Natural killer cell (primary cell): Measurements from ENCODE around the gene C5AR1. TPM values are rescaled to one million over a fixed set of nuclear protein-coding genes. Genes with fewer than 3 reads are reported as not detected.

Experiments used
- ATAC-seq, 3 donors: fragments of 150-1000 bp in 2 of 3; fragments of 200-7000 bp in 1 of 3; cut with Tn5 transposase; 1 replicate in 1 of 3; 2 replicates in 2 of 3; pipeline ENCODE4 v1.10.0; 2021; ENCODE audit warnings: mild to moderate bottlenecking in 2 of 3, moderate library complexity in 2 of 3
- DNase-seq, 2 donors: peaks; one replicate each; pipeline versions ENCODE4 v3.0.0 to v3.0.0-alpha.2; 2013 to 2021; ENCODE audit warnings: mixed read lengths in 1 of 2
- H3K27ac ChIP-seq: one replicate; pipeline ENCODE4 v1.5.1; 2013; ENCODE audit warnings: mild to moderate bottlenecking, low read length
- H3K27me3 ChIP-seq: one replicate; pipeline ENCODE4 v1.6.1; 2013; ENCODE audit warnings: low read length; ENCODE audit not compliant: control insufficient read depth, insufficient read depth
- H3K36me3 ChIP-seq: one replicate; pipeline ENCODE4 v1.6.1; 2013; ENCODE audit warnings: low read length; ENCODE audit not compliant: control insufficient read depth, insufficient read depth
- H3K4me1 ChIP-seq: one replicate; pipeline ENCODE4 v1.6.1; 2013; ENCODE audit warnings: low read length; ENCODE audit not compliant: control insufficient read depth, insufficient read depth
- H3K4me3 ChIP-seq: one replicate; pipeline ENCODE4 v1.5.1; 2013; ENCODE audit warnings: low read length
- H3K9me3 ChIP-seq: one replicate; pipeline ENCODE4 v1.6.1; 2013; ENCODE audit warnings: low read length; ENCODE audit not compliant: control insufficient read depth, insufficient read depth
- H3K27ac Mint-ChIP-seq, 2 donors: one replicate each; pipeline ENCODE4 v1.8.0; 2022; ENCODE audit warnings: mild to moderate bottlenecking in 2 of 2, mixed read lengths in 2 of 2, moderate library complexity in 1 of 2
- H3K27me3 Mint-ChIP-seq, 2 donors: one replicate each; pipeline ENCODE4 v1.8.0; 2022; ENCODE audit warnings: low read depth in 2 of 2, mixed read lengths in 2 of 2
- H3K36me3 Mint-ChIP-seq: one replicate; pipeline ENCODE4 v1.8.0; 2022; ENCODE audit warnings: mixed read lengths
- H3K4me1 Mint-ChIP-seq, 2 donors: one replicate each; pipeline ENCODE4 v1.8.0; 2022; ENCODE audit warnings: mixed read lengths in 2 of 2
- H3K4me3 Mint-ChIP-seq: one replicate; pipeline ENCODE4 v1.8.0; 2022; ENCODE audit warnings: mild to moderate bottlenecking, moderate library complexity, mixed read lengths
- H3K9me3 Mint-ChIP-seq, 2 donors: one replicate each; pipeline ENCODE4 v1.8.0; 2022; ENCODE audit warnings: mixed read lengths in 2 of 2
- CTCF ChIP-seq: fragments of 200-600 bp; IDR thresholded peaks from one replicate; pipeline ENCODE4 v1.8.0; 2022; ENCODE audit warnings: antibody characterized with exemption
- WGBS: methylation state at CpG from one replicate; pipeline ENCODE4 v1.1.7; 2013; ENCODE audit warnings: missing lambda C conversion rate; ENCODE audit not compliant: insufficient coverage; 5-methylcytosine and 5-hydroxymethylcytosine counted together
- intact Hi-C: fragments of 100-400 bp; cut with micrococcal nuclease; formaldehyde crosslinking; loops from one replicate; pipeline ENCODE4 v1.14.2; 2022
- total RNA-seq, 4 donors: library from RNA; stranded (reverse); fragments of 120-200 nt in 1 of 4; gene quantifications; one replicate each; pipeline versions ENCODE4 v1.2.3 to v1.2.4, GENCODE V29; 2013 to 2022

C5AR1 gene
- total RNA-seq, 3 donors from 2014 or later (not counting 1 experiment from before 2014, with no cell fraction given), result 11.4 to 42.7 (median 28.7) TPM

- Mint-ChIP-seq H3K4me1 (peaks cover 25 to 38% of the 10 kb centered on the region in 2 donors), H3K4me3 (peak overlapping the region; percentile 41), H3K36me3 (no peaks in the 10 kb centered on the region), H3K27ac (no peak overlapping the region), H3K9me3 (no peaks in the 10 kb centered on the region), H3K27me3 (no peaks in the 10 kb centered on the region)
- DNase-seq, result no peak
- ATAC-seq, result no peak
- Histone ChIP-seq H3K27ac (no peak overlapping the region), H3K4me3 (no peak overlapping the region), H3K36me3 (peaks cover 24% of the 10 kb centered on the region), H3K4me1 (peaks cover 22% of the 10 kb centered on the region), H3K9me3 (no peaks in the 10 kb centered on the region), H3K27me3 (no peaks in the 10 kb centered on the region)
- TF ChIP-seq CTCF, result no peak
- WGBS, result 91% methylated on average over 6 of the region's 6 CpGs
- intact Hi-C loops, result no loop called here
Measured at GRCh38 chr19:47350630-47351029, 41.0 kb downstream of the C5AR1 start.

DNA sequence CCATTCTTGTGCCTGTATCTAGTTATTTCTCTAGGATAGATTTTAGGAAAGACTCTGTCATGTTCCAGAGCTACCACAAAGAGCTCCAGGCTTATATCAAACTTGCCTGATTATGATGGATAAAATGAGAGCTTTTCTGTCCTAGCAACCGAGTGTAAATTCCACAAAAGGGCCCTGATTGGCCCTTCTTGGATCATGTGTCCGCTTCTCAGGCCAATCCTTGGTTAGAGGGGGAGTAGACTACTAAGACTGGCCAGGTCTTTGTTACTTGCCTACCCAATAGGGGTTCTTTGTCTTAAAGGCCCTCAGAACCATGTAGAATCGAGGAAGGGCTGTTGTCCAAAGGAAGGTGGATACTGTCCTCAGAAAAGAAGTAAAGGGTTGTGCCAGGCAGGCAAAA lies 41.9 kb downstream of the C5AR1 start:
- peak overlapping the region; percentile 43 to 59 for H3K27ac Mint-ChIP-seq
- H3K4me3 Mint-ChIP-seq, result no peak overlapping the region
- DNase-seq, result peak in 1 of 2 donors; percentile 28
- H3K4me3 ChIP-seq, result no peak overlapping the region
- H3K4me1 Mint-ChIP-seq, result peaks cover 25 to 38% of the 10 kb centered on the region in 2 donors
- H3K36me3 Mint-ChIP-seq, result no peaks in the 10 kb centered on the region
- WGBS, result 85% methylated on average over 3 of the region's 3 CpGs
- intact Hi-C loops, result no loop called here
- TF ChIP-seq CTCF, result no peak
- no peaks in the 10 kb centered on the region for H3K9me3 ChIP-seq
- no peaks in the 10 kb centered on the region for H3K27me3 Mint-ChIP-seq
- H3K36me3 ChIP-seq, result peaks cover 29% of the 10 kb centered on the region
- no peaks in the 10 kb centered on the region for H3K27me3 ChIP-seq
- peaks cover 22% of the 10 kb centered on the region for H3K4me1 ChIP-seq
- no peak for ATAC-seq
- no peaks in the 10 kb centered on the region for H3K9me3 Mint-ChIP-seq
- H3K27ac ChIP-seq, result no peak overlapping the region

DNA sequence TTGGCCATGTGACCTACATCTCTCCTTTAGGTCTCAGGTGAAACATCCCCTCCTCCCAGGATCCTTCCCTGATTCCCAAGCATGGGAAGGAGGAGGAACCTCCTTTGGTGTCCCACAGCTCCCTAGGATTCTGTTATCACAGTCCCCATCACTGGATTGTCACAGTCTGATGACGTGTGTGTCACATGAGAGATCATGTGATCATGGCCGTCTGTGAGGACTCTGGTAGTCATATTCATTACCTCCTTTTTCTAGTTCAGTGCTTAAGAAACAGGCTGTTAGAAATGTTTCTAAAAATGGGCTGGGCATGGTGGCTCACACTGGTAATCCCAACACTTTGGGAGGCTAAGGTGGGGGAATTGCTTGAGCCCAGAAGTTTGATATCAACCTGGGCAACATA lies 42.4 kb downstream of the C5AR1 start:
- no peak for DNase-seq
- Histone ChIP-seq H3K36me3 (peaks cover 34% of the 10 kb centered on the region), H3K4me1 (peaks cover 22% of the 10 kb centered on the region), H3K27me3 (no peaks in the 10 kb centered on the region), H3K27ac (no peak overlapping the region), H3K4me3 (no peak overlapping the region), H3K9me3 (no peaks in the 10 kb centered on the region)
- no peak for TF ChIP-seq CTCF
- Mint-ChIP-seq H3K27me3 (no peaks in the 10 kb centered on the region), H3K36me3 (no peaks in the 10 kb centered on the region), H3K9me3 (no peaks in the 10 kb centered on the region), H3K4me1 (peaks cover 25 to 38% of the 10 kb centered on the region in 2 donors), H3K4me3 (peak overlapping the region; percentile 17), H3K27ac (peak overlapping the region in 1 of 2 donors; percentile 59)
- intact Hi-C loops, result no loop called here
- 80% methylated on average over 1 of the region's 2 CpGs for WGBS
- ATAC-seq, result no peak

- intact Hi-C loops, result no loop called here
Measured at GRCh38 chr19:47353307-47353712, 43.6 kb downstream of the C5AR1 start.

More at GRCh38 chr19:47353307-47353712, 43.6 kb downstream of the C5AR1 start:
- no peak for TF ChIP-seq CTCF
- Histone ChIP-seq H3K27ac (no peak overlapping the region), H3K4me1 (peaks cover 22% of the 10 kb centered on the region), H3K27me3 (no peaks in the 10 kb centered on the region), H3K36me3 (peaks cover 47% of the 10 kb centered on the region), H3K4me3 (no peak overlapping the region), H3K9me3 (no peaks in the 10 kb centered on the region)
- Mint-ChIP-seq H3K4me1 (peaks cover 23 to 37% of the 10 kb centered on the region in 2 donors), H3K4me3 (no peak overlapping the region), H3K36me3 (no peaks in the 10 kb centered on the region), H3K9me3 (no peaks in the 10 kb centered on the region), H3K27ac (no peak overlapping the region), H3K27me3 (no peaks in the 10 kb centered on the region)
- 98% methylated on average over 24 of the region's 24 CpGs for WGBS
- DNase-seq (no peak), ATAC-seq (no peak)
